ENCODE measurements around the gene TCEAL3.
"Not testable (repeated sequence)": the region's sequence is repeated elsewhere in the genome, so short reads cannot be mapped to it uniquely, and the experiment has no call there.

The TCEAL3 gene

GRCh38 chrX:103628386-103629317 is 20.9 kb downstream of the TCEAL3 start, which contains the start of gene TCEAL1:
TSS of gene TCEAL1 (plus strand) at chrX:103628975. CDS start at chrX:103629917, 942 bp downstream.
- DNase-seq (ENCODE audit: low read depth): no peak
- no peak for TF ChIP-seq CTCF (conservative IDR thresholded peaks at IDR 0.05; ENCODE audit: low read depth, low read length)
- H3K4me3 ChIP-seq (ENCODE audit: low read length): peak within 1 kb of the TSS; percentile 74

- H3K4me3 ChIP-seq (ENCODE audit: low read length): peak overlapping the region; percentile 74
- peak; percentile 64 for TF ChIP-seq CTCF (conservative IDR thresholded peaks at IDR 0.05; ENCODE audit: low read depth, low read length)
- no peak for DNase-seq (ENCODE audit: low read depth)
Measured at GRCh38 chrX:103629318-103630170, 21.8 kb downstream of the TCEAL3 start.

GRCh38 chrX:103630171-103630511 is 22.4 kb downstream of the TCEAL3 start:
- H3K4me3 ChIP-seq (ENCODE audit: low read length): peak overlapping the region; percentile 74
- TF ChIP-seq CTCF (conservative IDR thresholded peaks at IDR 0.05; ENCODE audit: low read depth, low read length): no peak
- DNase-seq (ENCODE audit: low read depth): no peak

- no peak for TF ChIP-seq CTCF (conservative IDR thresholded peaks at IDR 0.05; ENCODE audit: low read depth, low read length)
- H3K4me3 ChIP-seq (ENCODE audit: low read length): no peak overlapping the region
Measured at GRCh38 chrX:103631145-103631544, 23.4 kb downstream of the TCEAL3 start.

GRCh38 chrX:103635436-103635835 is 27.7 kb downstream of the TCEAL3 start:
- DNase-seq (ENCODE audit: low read depth): no peak
- H3K4me3 ChIP-seq (ENCODE audit: low read length): no peak overlapping the region
- TF ChIP-seq CTCF (conservative IDR thresholded peaks at IDR 0.05; ENCODE audit: low read depth, low read length): no peak

More at GRCh38 chrX:103631145-103631544, 23.4 kb downstream of the TCEAL3 start:
- DNase-seq (ENCODE audit: low read depth): no peak

GRCh38 chrX:103637604-103638338 is 30.0 kb downstream of the TCEAL3 start:
- no peak for TF ChIP-seq CTCF (conservative IDR thresholded peaks at IDR 0.05; ENCODE audit: low read depth, low read length)
- no peak overlapping the region for H3K4me3 ChIP-seq (ENCODE audit: low read length)
- no peak for DNase-seq (ENCODE audit: low read depth)

- not testable (repeated sequence) for DNase-seq (ENCODE audit: low read depth); H3K4me3 ChIP-seq (ENCODE audit: low read length)
Measured at GRCh38 chrX:103638479-103639346, 30.9 kb downstream of the TCEAL3 start.

Measured in retinal pigment epithelial cell (primary cell).